Stimulated activated CD4-positive, alpha-beta T cell treated with anti-CD3 and anti-CD28 coated beads, Interleukin-4, amount 100 ng/mL, for 48 hours (primary cell): ENCODE data around the gene CD9.
A peak's percentile ranks its signal among the peaks of the same experiment; 100 is the strongest.
"Not testable (repeated sequence)": the region's sequence is repeated elsewhere in the genome, so short reads cannot be mapped to it uniquely, and the experiment has no call there.

Source experiments
- DNase-seq, 2 donors: peaks; one replicate each; pipeline ENCODE4 v3.0.0-alpha.2; 2020; ENCODE audit warnings: low read depth in 2 of 2

The CD9 gene

GRCh38 chr12:6200256-6201212 lies at the start of gene CD9:
Gene CD9 (plus strand): TSS chr12:6200400. CDS start chr12:6200500, 100 bp downstream.
- DNase-seq: peak; percentile 8 to 24

GRCh38 chr12:6154730-6155459 lies 45.3 kb upstream of the CD9 start:
- DNase-seq: no peak

GRCh38 chr12:6157482-6157881 lies 42.7 kb upstream of the CD9 start:
- no peak for DNase-seq

GRCh38 chr12:6158255-6158654 lies 41.9 kb upstream of the CD9 start:
- no peak for DNase-seq

GRCh38 chr12:6158749-6159148 lies 41.5 kb upstream of the CD9 start:
- DNase-seq: no peak

- DNase-seq: not testable (repeated sequence)
These were observed 40.8 kb upstream of the CD9 start for GRCh38 chr12:6159166-6160011.

- not testable (repeated sequence) for DNase-seq
These were observed 40.1 kb upstream of the CD9 start for GRCh38 chr12:6160049-6160649.

- DNase-seq: no peak
These were observed 38.9 kb upstream of the CD9 start for GRCh38 chr12:6161124-6161882.

- no peak for DNase-seq
These were observed 36.7 kb upstream of the CD9 start for GRCh38 chr12:6163416-6164060.

GRCh38 chr12:6165395-6165794 lies 34.8 kb upstream of the CD9 start:
- no peak for DNase-seq

GRCh38 chr12:6166808-6167207 lies 33.4 kb upstream of the CD9 start:
- no peak for DNase-seq

- peak; percentile 45 to 50 for DNase-seq
These were observed 32.6 kb upstream of the CD9 start for GRCh38 chr12:6167327-6168280.

GRCh38 chr12:6171409-6172015 lies 28.7 kb upstream of the CD9 start:
- DNase-seq: no peak

- DNase-seq: no peak
These were observed 28.1 kb upstream of the CD9 start for GRCh38 chr12:6172086-6172485.

- no peak for DNase-seq
These were observed 27.3 kb upstream of the CD9 start for GRCh38 chr12:6172862-6173261.

GRCh38 chr12:6177642-6178358 lies 22.4 kb upstream of the CD9 start:
- no peak for DNase-seq

GRCh38 chr12:6178981-6179761 lies 21.0 kb upstream of the CD9 start:
- no peak for DNase-seq
